ENCODE measurements around the gene TSEN15. TPM values are rescaled to one million over a fixed set of nuclear protein-coding genes. Genes with fewer than 3 reads are reported as not detected.

Gene TSEN15
- total RNA-seq, 1 donor from 2014 or later, result 22.4 TPM

- TF ChIP-seq, protein P1, sequence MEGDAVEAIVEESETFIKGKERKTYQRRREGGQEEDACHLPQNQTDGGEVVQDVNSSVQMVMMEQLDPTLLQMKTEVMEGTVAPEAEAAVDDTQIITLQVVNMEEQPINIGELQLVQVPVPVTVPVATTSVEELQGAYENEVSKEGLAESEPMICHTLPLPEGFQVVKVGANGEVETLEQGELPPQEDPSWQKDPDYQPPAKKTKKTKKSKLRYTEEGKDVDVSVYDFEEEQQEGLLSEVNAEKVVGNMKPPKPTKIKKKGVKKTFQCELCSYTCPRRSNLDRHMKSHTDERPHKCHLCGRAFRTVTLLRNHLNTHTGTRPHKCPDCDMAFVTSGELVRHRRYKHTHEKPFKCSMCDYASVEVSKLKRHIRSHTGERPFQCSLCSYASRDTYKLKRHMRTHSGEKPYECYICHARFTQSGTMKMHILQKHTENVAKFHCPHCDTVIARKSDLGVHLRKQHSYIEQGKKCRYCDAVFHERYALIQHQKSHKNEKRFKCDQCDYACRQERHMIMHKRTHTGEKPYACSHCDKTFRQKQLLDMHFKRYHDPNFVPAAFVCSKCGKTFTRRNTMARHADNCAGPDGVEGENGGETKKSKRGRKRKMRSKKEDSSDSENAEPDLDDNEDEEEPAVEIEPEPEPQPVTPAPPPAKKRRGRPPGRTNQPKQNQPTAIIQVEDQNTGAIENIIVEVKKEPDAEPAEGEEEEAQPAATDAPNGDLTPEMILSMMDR (IDR thresholded peaks at IDR 0.05; ENCODE audit: unreplicated experiment), result no peak
- Mint-ChIP-seq H3K9me3 (ENCODE audit: low read depth) (no peaks in the 10 kb centered on the region), H3K27ac (no peak overlapping the region), H3K4me3 (ENCODE audit: low read depth) (no peak overlapping the region), H3K4me1 (ENCODE audit: low read depth) (peaks cover 11% of the 10 kb centered on the region), H3K27me3 (peaks cover 13% of the 10 kb centered on the region), H3K36me3 (ENCODE audit: insufficient read depth) (no peaks in the 10 kb centered on the region)
- no peak for DNase-seq (ENCODE audit: low spot score, unreplicated experiment)
These were observed 28.9 kb upstream of the TSEN15 start for GRCh38 chr1:184022668-184023067.

DNA sequence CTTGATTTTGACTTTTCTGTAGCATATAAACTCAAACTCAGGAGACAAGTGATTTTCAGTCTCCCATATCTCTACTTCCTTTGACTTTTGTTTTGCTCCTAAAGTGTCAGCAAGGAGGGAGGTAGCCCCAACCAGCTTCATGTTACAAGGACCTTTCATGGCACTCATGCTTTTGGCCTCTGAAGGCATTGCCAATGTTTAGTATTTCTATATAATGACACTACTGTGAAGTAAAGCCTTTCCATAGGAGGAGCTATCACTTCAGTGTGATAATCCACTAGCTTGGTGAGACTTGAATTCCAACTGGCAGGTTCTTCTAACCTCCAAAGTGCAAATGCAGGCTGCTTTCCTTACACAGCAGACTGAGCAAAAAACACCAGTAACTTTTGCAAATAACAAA, 28.4 kb upstream of the TSEN15 start:
- no peaks in the 10 kb centered on the region for H3K36me3 Mint-ChIP-seq (ENCODE audit: insufficient read depth)
- peaks cover 11% of the 10 kb centered on the region for H3K4me1 Mint-ChIP-seq (ENCODE audit: low read depth)
- no peaks in the 10 kb centered on the region for H3K9me3 Mint-ChIP-seq (ENCODE audit: low read depth)
- TF ChIP-seq, protein P1 (IDR thresholded peaks at IDR 0.05; ENCODE audit: unreplicated experiment), result no peak
- H3K4me3 Mint-ChIP-seq (ENCODE audit: low read depth), result no peak overlapping the region
- DNase-seq (ENCODE audit: low spot score, unreplicated experiment), result no peak
- peaks cover 13% of the 10 kb centered on the region for H3K27me3 Mint-ChIP-seq
- no peak overlapping the region for H3K27ac Mint-ChIP-seq

- TF ChIP-seq, protein P1 (IDR thresholded peaks at IDR 0.05; ENCODE audit: unreplicated experiment), result no peak
- Mint-ChIP-seq H3K27me3 (peaks cover 8% of the 10 kb centered on the region), H3K9me3 (ENCODE audit: low read depth) (no peaks in the 10 kb centered on the region), H3K4me1 (ENCODE audit: low read depth) (peaks cover 11% of the 10 kb centered on the region), H3K4me3 (ENCODE audit: low read depth) (no peak overlapping the region), H3K27ac (no peak overlapping the region), H3K36me3 (ENCODE audit: insufficient read depth) (no peaks in the 10 kb centered on the region)
- no peak for DNase-seq (ENCODE audit: low spot score, unreplicated experiment)
These were observed 26.3 kb upstream of the TSEN15 start for GRCh38 chr1:184025242-184025675.

DNA sequence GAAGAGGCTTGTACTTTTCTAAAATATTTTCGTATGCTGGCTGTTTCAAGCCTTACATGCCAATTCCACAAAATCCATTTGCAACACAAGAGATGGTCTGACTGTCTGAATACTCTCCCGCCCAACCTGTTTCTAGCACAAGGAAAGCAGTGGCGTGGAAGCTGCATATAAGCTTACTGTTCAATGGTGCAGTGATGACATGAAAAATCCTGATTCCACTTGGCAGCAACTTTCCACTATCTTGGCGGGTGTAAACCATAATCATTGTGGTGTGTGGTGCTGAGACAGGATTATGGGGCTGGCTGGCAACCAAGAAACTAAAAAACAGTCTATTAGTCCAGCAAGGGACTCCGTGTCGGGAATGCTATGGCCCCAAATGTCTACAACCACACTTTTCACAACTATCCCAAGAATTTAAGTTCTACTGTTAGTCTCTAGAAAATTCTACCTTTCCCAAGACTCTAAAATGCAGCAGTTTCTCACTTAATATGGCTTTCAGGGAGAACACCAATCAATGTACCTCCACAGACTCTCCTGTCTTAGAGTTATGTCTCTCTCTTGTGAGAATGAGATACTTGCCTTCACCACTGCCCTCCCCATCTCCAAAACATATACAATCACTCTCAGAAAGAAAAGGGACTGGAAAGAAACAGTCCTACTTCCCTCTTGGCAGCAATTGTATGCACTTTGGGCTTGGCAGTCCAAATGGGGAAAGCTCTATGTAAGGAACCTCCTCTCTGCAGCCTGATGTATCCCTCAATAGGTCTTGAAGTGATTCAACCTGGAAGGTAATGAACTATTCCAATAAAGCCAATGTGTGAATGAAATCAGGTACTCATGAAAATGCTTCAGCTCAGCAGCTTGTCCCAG, 23.5 kb upstream of the TSEN15 start:
- no peaks in the 10 kb centered on the region for H3K36me3 Mint-ChIP-seq (ENCODE audit: insufficient read depth)
- no peak for DNase-seq (ENCODE audit: low spot score, unreplicated experiment)
- H3K4me1 Mint-ChIP-seq (ENCODE audit: low read depth), result peaks cover 4% of the 10 kb centered on the region
- H3K27me3 Mint-ChIP-seq, result peaks cover 24% of the 10 kb centered on the region
- TF ChIP-seq, protein P1 (IDR thresholded peaks at IDR 0.05; ENCODE audit: unreplicated experiment), result no peak
- no peak overlapping the region for H3K4me3 Mint-ChIP-seq (ENCODE audit: low read depth)
- no peak overlapping the region for H3K27ac Mint-ChIP-seq
- H3K9me3 Mint-ChIP-seq (ENCODE audit: low read depth), result no peaks in the 10 kb centered on the region

- H3K36me3 Mint-ChIP-seq (ENCODE audit: insufficient read depth), result no peaks in the 10 kb centered on the region
- H3K27me3 Mint-ChIP-seq, result peaks cover 34% of the 10 kb centered on the region
- no peaks in the 10 kb centered on the region for H3K9me3 Mint-ChIP-seq (ENCODE audit: low read depth)
- H3K4me1 Mint-ChIP-seq (ENCODE audit: low read depth), result peaks cover 4% of the 10 kb centered on the region
- no peak overlapping the region for H3K27ac Mint-ChIP-seq
- no peak for DNase-seq (ENCODE audit: low spot score, unreplicated experiment)
- H3K4me3 Mint-ChIP-seq (ENCODE audit: low read depth), result no peak overlapping the region
- TF ChIP-seq, protein P1 (IDR thresholded peaks at IDR 0.05; ENCODE audit: unreplicated experiment), result no peak
These were observed 22.5 kb upstream of the TSEN15 start for GRCh38 chr1:184028854-184029623.

Data from progenitor cell of endocrine pancreas (in vitro differentiated cells).